Measurements from ENCODE around the gene AR. TPM values are rescaled to one million over a fixed set of nuclear protein-coding genes. Genes with fewer than 3 reads are reported as not detected.
A peak's percentile ranks its signal among the peaks of the same experiment; 100 is the strongest.

AR gene
- total and polyA plus RNA-seq, 2 experiments from 2014 or later = 0.99 to 5.4 TPM

DNA sequence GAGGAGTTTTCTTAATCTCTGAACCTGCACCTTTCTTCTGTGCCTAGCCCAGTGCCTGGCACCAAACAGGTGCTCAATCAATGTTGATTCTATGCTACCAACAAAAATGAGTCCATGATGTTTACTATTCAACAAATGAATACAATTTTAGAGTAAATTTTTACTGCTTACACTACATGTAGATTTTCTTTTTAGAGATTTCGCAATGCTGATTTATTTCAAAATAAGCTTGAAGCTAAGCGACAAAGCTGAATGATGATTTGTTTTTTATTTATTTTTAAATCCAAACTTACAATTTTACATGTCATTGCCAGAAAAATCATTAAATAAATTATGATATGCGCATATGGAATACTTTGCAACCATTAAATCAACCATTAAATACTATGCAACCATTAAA is 55.7 kb downstream of the AR start:
- 83% methylated on average over 3 of the region's 3 CpGs for WGBS (ENCODE audit: low lambda C conversion rate, missing lambda C conversion rate)
- TF ChIP-seq EZH2 (IDR thresholded peaks at IDR 0.05; ENCODE audit: borderline replicate concordance) = no peak
- TF ChIP-seq, protein P1, sequence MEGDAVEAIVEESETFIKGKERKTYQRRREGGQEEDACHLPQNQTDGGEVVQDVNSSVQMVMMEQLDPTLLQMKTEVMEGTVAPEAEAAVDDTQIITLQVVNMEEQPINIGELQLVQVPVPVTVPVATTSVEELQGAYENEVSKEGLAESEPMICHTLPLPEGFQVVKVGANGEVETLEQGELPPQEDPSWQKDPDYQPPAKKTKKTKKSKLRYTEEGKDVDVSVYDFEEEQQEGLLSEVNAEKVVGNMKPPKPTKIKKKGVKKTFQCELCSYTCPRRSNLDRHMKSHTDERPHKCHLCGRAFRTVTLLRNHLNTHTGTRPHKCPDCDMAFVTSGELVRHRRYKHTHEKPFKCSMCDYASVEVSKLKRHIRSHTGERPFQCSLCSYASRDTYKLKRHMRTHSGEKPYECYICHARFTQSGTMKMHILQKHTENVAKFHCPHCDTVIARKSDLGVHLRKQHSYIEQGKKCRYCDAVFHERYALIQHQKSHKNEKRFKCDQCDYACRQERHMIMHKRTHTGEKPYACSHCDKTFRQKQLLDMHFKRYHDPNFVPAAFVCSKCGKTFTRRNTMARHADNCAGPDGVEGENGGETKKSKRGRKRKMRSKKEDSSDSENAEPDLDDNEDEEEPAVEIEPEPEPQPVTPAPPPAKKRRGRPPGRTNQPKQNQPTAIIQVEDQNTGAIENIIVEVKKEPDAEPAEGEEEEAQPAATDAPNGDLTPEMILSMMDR (IDR thresholded peaks at IDR 0.05; ENCODE audit: poor library complexity) = no peak
- TF ChIP-seq EZH2phosphoT487 (IDR thresholded peaks at IDR 0.05; ENCODE audit: low read depth, severe bottlenecking, unreplicated experiment) = no peak
- H3K36me3 ChIP-seq (replicated peaks; ENCODE audit: insufficient read depth, low read depth) = no peaks in the 10 kb centered on the region

DNA sequence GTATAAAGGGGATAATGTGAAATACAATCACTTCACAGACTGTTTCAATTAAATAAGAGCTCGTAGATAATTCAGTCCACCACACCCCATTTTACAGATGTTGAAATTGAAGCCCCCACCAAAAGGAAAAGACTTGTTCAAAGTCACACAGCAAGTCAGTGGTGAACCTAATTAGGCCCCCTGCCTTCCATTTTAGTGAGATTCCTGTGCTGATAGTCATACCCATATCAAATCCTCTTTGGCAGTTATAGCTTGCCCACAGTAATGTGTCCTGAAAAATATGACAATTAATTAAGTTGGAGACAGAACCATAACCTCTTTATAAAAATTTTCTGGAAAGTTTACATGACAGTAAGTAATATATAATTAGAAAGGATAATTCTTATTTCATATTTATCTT is 58.0 kb downstream of the AR start:
- Histone ChIP-seq H3K9me2 (replicated peaks; ENCODE audit: insufficient read depth) (no peaks in the 10 kb centered on the region), H3K27ac (no peak overlapping the region), H3K9me3 (ENCODE audit: low read depth) (no peaks in the 10 kb centered on the region), H2AFZ (no peak overlapping the region), H3K4me1 (ENCODE audit: insufficient read depth) (no peaks in the 10 kb centered on the region), H3K36me3 (replicated peaks; ENCODE audit: insufficient read depth, low read depth) (no peaks in the 10 kb centered on the region), H4K20me1 (ENCODE audit: insufficient read depth, poor library complexity, severe bottlenecking) (no peaks in the 10 kb centered on the region), H3K4me3 (no peak overlapping the region), H3K79me2 (no peaks in the 10 kb centered on the region), H3K4me2 (no peak overlapping the region), H3K27me3 (no peaks in the 10 kb centered on the region)
- WGBS (ENCODE audit: low lambda C conversion rate, missing lambda C conversion rate) = 67% methylated on average over 1 of the region's 1 CpG
- no peak for DNase-seq (ENCODE audit: low spot score)
- TF ChIP-seq EZH2 (IDR thresholded peaks at IDR 0.05; ENCODE audit: borderline replicate concordance) (no peak), EZH2phosphoT487 (IDR thresholded peaks at IDR 0.05; ENCODE audit: low read depth, severe bottlenecking, unreplicated experiment) (no peak)
- TF ChIP-seq, protein P1 (IDR thresholded peaks at IDR 0.05; ENCODE audit: poor library complexity) = no peak

More for the DNA sequence above, 55.7 kb downstream of the AR start:
- no peak overlapping the region for H3K4me3 ChIP-seq
- H3K9me2 ChIP-seq (replicated peaks; ENCODE audit: insufficient read depth) = no peaks in the 10 kb centered on the region
- H3K27me3 ChIP-seq = no peaks in the 10 kb centered on the region
- no peak for DNase-seq (ENCODE audit: low spot score)
- H3K4me2 ChIP-seq = no peak overlapping the region
- H3K79me2 ChIP-seq = no peaks in the 10 kb centered on the region
- no peak overlapping the region for H3K27ac ChIP-seq
- no peak overlapping the region for H2AFZ ChIP-seq
- H4K20me1 ChIP-seq (ENCODE audit: insufficient read depth, poor library complexity, severe bottlenecking) = no peaks in the 10 kb centered on the region
- no peaks in the 10 kb centered on the region for H3K9me3 ChIP-seq (ENCODE audit: low read depth)
- H3K4me1 ChIP-seq (ENCODE audit: insufficient read depth) = no peaks in the 10 kb centered on the region

DNA sequence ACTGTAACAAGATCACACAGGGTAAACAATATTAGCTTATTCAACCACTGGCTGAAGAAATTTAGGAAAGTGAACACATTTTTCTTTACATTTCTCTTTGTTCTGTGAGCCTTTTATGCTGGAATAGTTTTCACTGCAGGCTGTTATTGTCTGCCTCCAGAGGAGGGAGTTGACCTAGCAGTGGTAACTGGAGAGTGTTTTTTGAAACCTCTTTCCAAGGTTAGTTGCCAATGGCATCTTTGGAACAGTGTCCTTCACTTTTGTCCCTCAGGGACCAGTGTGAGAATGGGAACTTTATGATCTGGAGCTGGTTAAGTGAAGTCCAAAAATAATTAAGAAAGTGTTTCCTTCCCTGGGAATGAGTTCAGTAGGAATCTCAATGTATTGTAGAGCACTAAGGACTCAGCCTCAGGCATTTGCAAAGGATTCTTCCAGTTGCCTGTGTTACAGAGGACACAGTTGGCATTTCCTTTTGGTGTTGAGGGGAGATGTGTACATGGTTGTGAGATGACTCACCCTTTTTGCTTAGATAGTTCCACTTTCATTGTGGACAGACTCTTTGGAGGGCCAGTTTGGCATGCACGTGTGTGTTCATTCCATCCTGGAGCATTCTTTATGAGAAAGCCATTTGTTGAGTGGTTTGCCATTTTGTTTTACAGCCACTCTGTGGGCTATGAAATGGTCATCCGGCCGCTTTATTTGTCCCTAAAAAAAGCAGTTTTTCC is 61.3 kb downstream of the AR start:
- 44% methylated on average over 3 of the region's 3 CpGs for WGBS (ENCODE audit: low lambda C conversion rate, missing lambda C conversion rate)
- H3K4me1 ChIP-seq (ENCODE audit: insufficient read depth) = no peaks in the 10 kb centered on the region
- H2AFZ ChIP-seq = no peak overlapping the region
- H3K27ac ChIP-seq = peak overlapping the region; percentile 35
- no peaks in the 10 kb centered on the region for H3K27me3 ChIP-seq
- no peaks in the 10 kb centered on the region for H3K36me3 ChIP-seq (replicated peaks; ENCODE audit: insufficient read depth, low read depth)
- no peaks in the 10 kb centered on the region for H3K9me2 ChIP-seq (replicated peaks; ENCODE audit: insufficient read depth)
- no peaks in the 10 kb centered on the region for H3K9me3 ChIP-seq (ENCODE audit: low read depth)
- no peak overlapping the region for H3K4me3 ChIP-seq
- H4K20me1 ChIP-seq (ENCODE audit: insufficient read depth, poor library complexity, severe bottlenecking) = no peaks in the 10 kb centered on the region
- H3K4me2 ChIP-seq = no peak overlapping the region
- no peaks in the 10 kb centered on the region for H3K79me2 ChIP-seq
- TF ChIP-seq EZH2 (IDR thresholded peaks at IDR 0.05; ENCODE audit: borderline replicate concordance) (no peak), EZH2phosphoT487 (IDR thresholded peaks at IDR 0.05; ENCODE audit: low read depth, severe bottlenecking, unreplicated experiment) (no peak)
- DNase-seq (ENCODE audit: low spot score) = peak; percentile 25

DNA sequence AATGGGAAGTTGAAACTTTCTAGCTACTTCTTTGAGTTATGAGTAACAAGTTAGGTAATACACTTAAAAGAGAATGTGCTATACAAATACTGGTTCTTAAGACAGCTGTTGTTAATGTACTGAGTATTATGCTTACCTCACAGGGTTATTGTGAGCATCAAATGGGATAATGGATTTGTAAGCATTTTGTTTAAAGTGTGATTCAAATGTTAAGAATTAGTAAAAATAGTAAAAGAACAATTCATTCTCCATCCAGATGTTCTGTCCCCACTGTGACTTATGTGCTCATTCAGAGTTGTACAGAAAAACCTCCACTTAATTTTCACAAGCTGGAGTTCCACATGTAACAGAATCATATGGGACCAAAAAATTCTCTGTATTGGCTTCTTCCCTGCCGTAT is 63.6 kb downstream of the AR start:
- 61% methylated on average over 1 of the region's 1 CpG for WGBS (ENCODE audit: low lambda C conversion rate, missing lambda C conversion rate)
- H3K27ac ChIP-seq = no peak overlapping the region

More for the DNA sequence above, 63.6 kb downstream of the AR start:
- no peak for TF ChIP-seq EZH2phosphoT487 (IDR thresholded peaks at IDR 0.05; ENCODE audit: low read depth, severe bottlenecking, unreplicated experiment)
- H3K4me2 ChIP-seq = no peak overlapping the region
- H2AFZ ChIP-seq = no peak overlapping the region
- H3K4me1 ChIP-seq (ENCODE audit: insufficient read depth) = no peaks in the 10 kb centered on the region
- no peak for DNase-seq (ENCODE audit: low spot score)
- H3K36me3 ChIP-seq (replicated peaks; ENCODE audit: insufficient read depth, low read depth) = no peaks in the 10 kb centered on the region
- no peaks in the 10 kb centered on the region for H3K9me2 ChIP-seq (replicated peaks; ENCODE audit: insufficient read depth)
- no peak overlapping the region for H3K4me3 ChIP-seq
- H3K27me3 ChIP-seq = no peaks in the 10 kb centered on the region
- H3K9me3 ChIP-seq (ENCODE audit: low read depth) = no peaks in the 10 kb centered on the region
- H3K79me2 ChIP-seq = no peaks in the 10 kb centered on the region
- H4K20me1 ChIP-seq (ENCODE audit: insufficient read depth, poor library complexity, severe bottlenecking) = no peaks in the 10 kb centered on the region

All from hepatocyte (in vitro differentiated cells).